Heart right ventricle (tissue), 16 donors: Measurements from ENCODE around the gene PDE11A. TPM values are rescaled to one million over a fixed set of nuclear protein-coding genes. Genes with fewer than 3 reads are reported as not detected.

Experiments used
- ATAC-seq, 8 donors: fragments of 200-7000 bp; cut with Tn5 transposase; one replicate each; pipeline ENCODE4 v1.9.1; 2020; ENCODE audit warnings: mild to moderate bottlenecking in 8 of 8, moderate library complexity in 8 of 8, moderate number of reproducible peaks in 1 of 8
- DNase-seq, 2 donors: peaks; one replicate each; pipeline ENCODE4 v3.0.0-alpha.2; 2020
- H3K27ac ChIP-seq, 10 donors: fragments of 200-600 bp; sonication (generic) in 2 of 10; one replicate each; pipeline versions ENCODE4 v1.5.0 to v1.8.0; 2020 to 2022; ENCODE audit warnings: mild to moderate bottlenecking in 3 of 10
- H3K27me3 ChIP-seq, 7 donors: fragments of 200-600 bp; one replicate each; pipeline ENCODE4 v1.8.0; 2021 to 2022; ENCODE audit warnings: mild to moderate bottlenecking in 2 of 7
- H3K36me3 ChIP-seq, 9 donors: fragments of 200-600 bp; sonication (generic) in 1 of 9; one replicate each; pipeline versions ENCODE4 v1.5.0 to v1.8.0; 2020 to 2022; ENCODE audit warnings: mild to moderate bottlenecking in 2 of 9
- H3K4me1 ChIP-seq, 9 donors: fragments of 200-600 bp; sonication (generic) in 1 of 9; one replicate each; pipeline versions ENCODE4 v1.5.0 to v1.8.0; 2020 to 2022; ENCODE audit warnings: mild to moderate bottlenecking in 4 of 9
- H3K4me3 ChIP-seq, 10 donors: fragments of 200-600 bp; sonication (generic) in 2 of 10; one replicate each; pipeline versions ENCODE4 v1.5.0 to v1.8.0; 2020 to 2022; ENCODE audit warnings: mild to moderate bottlenecking in 7 of 10, moderate library complexity in 2 of 10
- H3K9me3 ChIP-seq, 11 donors: fragments of 200-600 bp in 10 of 11; sonication (generic) in 2 of 11; one replicate each; pipeline versions ENCODE4 v1.5.0 to v1.8.0; 2013 to 2022; ENCODE audit warnings: mild to moderate bottlenecking in 2 of 11, control low read depth in 1 of 11, moderate library complexity in 1 of 11
- WGBS, 2 donors: extraction: QIAGEN DNeasy Blood & Tissue Kit; methylation state at CpG; one replicate each; pipeline ENCODE4 v1.1.7; 2013; ENCODE audit warnings: inconsistent platforms in 1 of 2; 5-methylcytosine and 5-hydroxymethylcytosine counted together
- intact Hi-C, 10 donors: fragments of 100-400 bp; cut with DNase I; formaldehyde crosslinking; loops; one replicate each; pipeline versions ENCODE4 v1.11.1 to v1.14.2; 2022
- polyA plus RNA-seq, 2 donors: library from polyadenylated mRNA; stranded (reverse); fragments of 200-250 nt; gene quantifications; one replicate each; pipeline ENCODE4 v1.2.3, GENCODE V29; 2013
- total RNA-seq, 10 donors: library from RNA; stranded (reverse); fragmentation: NEBNext Ultra II Directional in 3 of 10; extraction: Animal tissue kit (Norgen Biotek cat#: 25700) in 3 of 10; gene quantifications; one replicate each; pipeline versions ENCODE4 v1.2.1 to v1.2.4, GENCODE V29; 2021 to 2023
- TF ChIP-seq, protein P1 (sequence below), 9 donors: fragments of 200-600 bp; sonication (generic) in 2 of 9; IDR thresholded peaks; one replicate each; pipeline versions ENCODE4 v1.5.0 to v1.8.0; 2021 to 2022; ENCODE audit warnings: antibody characterized with exemption in 9 of 9, mild to moderate bottlenecking in 5 of 9, moderate library complexity in 1 of 9
- donor health status: Arrhythmogenic right ventricular cardiomyopathy.
- donor health status: ischemic (EF 13 %, LVEDD 7.1; RV severe dilation, severe dysfunction).
- donor health status: healthy with polysubstance abuse.
- donor health status: DM: no; HTN: yes; CAD: no.
- donor health status: DM: no; HTN: no; CAD: no.
- donor health status: ischemic (EF 25% LVEDD 6.9; RV normal size, moderate dysfunction).
- donor health status: ischemic (EF 25% LVEDD 5.7; RV mildly dilated, moderate dysfunction).
- donor health status: healthy.
- donor health status: DM: yes; HTN: yes; CAD: no.
- donor health status: Ischemic cardiomyopathy.
- donor health status: ischemic (EF 35%, LVEDD 5.7; RV mildly dilated, moderate dysfunction).
- donor health status: nonischemic (EF 11% LVEDD 7.7; RV severe dilation, severe dysfunction).
- donor health status: DM: yes; HTN: yes; CAD: no.
- donor health status: PGD.
- donor health status: ischemic (EF 29% LVEDD 5.4; RV normal size, mild dysfunction).
- donor health status: nonischemic (EF 23%, LVEDD 6.1; RV moderate dilation, normal function).

PDE11A gene
- total and polyA plus RNA-seq, 12 donors: 0.12 to 6.4 (median 1.1) TPM

GRCh38 chr2:177998996-177999395 lies 73.6 kb downstream of the PDE11A start:
- ATAC-seq (no peak), DNase-seq (no peak)
- H3K36me3 ChIP-seq: no peaks in the 10 kb centered on the region
- TF ChIP-seq, protein P1, sequence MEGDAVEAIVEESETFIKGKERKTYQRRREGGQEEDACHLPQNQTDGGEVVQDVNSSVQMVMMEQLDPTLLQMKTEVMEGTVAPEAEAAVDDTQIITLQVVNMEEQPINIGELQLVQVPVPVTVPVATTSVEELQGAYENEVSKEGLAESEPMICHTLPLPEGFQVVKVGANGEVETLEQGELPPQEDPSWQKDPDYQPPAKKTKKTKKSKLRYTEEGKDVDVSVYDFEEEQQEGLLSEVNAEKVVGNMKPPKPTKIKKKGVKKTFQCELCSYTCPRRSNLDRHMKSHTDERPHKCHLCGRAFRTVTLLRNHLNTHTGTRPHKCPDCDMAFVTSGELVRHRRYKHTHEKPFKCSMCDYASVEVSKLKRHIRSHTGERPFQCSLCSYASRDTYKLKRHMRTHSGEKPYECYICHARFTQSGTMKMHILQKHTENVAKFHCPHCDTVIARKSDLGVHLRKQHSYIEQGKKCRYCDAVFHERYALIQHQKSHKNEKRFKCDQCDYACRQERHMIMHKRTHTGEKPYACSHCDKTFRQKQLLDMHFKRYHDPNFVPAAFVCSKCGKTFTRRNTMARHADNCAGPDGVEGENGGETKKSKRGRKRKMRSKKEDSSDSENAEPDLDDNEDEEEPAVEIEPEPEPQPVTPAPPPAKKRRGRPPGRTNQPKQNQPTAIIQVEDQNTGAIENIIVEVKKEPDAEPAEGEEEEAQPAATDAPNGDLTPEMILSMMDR (IDR thresholded peaks at IDR 0.05): no peak
- H3K27ac ChIP-seq: no peak overlapping the region
- H3K4me1 ChIP-seq: no peaks in the 10 kb centered on the region
- peaks cover 0 to 5% (median 0%) of the 10 kb centered on the region in 7 donors for H3K27me3 ChIP-seq
- intact Hi-C loops: no loop called here
- 45 to 48% methylated on average over 4 of the region's 4 CpGs for WGBS, 2 donors
- H3K9me3 ChIP-seq: no peaks in the 10 kb centered on the region
- no peak overlapping the region for H3K4me3 ChIP-seq

GRCh38 chr2:177998006-177998405 lies 74.6 kb downstream of the PDE11A start:
- ATAC-seq (no peak), DNase-seq (no peak)
- H3K9me3 ChIP-seq: no peaks in the 10 kb centered on the region
- intact Hi-C loops: no loop called here
- H3K36me3 ChIP-seq: no peaks in the 10 kb centered on the region
- no peak overlapping the region for H3K27ac ChIP-seq
- H3K4me3 ChIP-seq: no peak overlapping the region
- no peaks in the 10 kb centered on the region for H3K27me3 ChIP-seq
- 55 to 62% methylated on average over 2 of the region's 2 CpGs for WGBS, 2 donors
- H3K4me1 ChIP-seq: no peaks in the 10 kb centered on the region
- TF ChIP-seq, protein P1 (IDR thresholded peaks at IDR 0.05): no peak

- no peaks in the 10 kb centered on the region for H3K4me1 ChIP-seq
- H3K36me3 ChIP-seq: no peaks in the 10 kb centered on the region
- no peak for ATAC-seq
- no peaks in the 10 kb centered on the region for H3K9me3 ChIP-seq
- 80 to 81% methylated on average over 2 of the region's 2 CpGs for WGBS, 2 donors
- no peak overlapping the region for H3K27ac ChIP-seq
- intact Hi-C loops: no loop called here
- no peak overlapping the region for H3K4me3 ChIP-seq
- no peak for DNase-seq
- TF ChIP-seq, protein P1 (IDR thresholded peaks at IDR 0.05): no peak
- H3K27me3 ChIP-seq: no peaks in the 10 kb centered on the region
These were observed 79.6 kb downstream of the PDE11A start for GRCh38 chr2:177992992-177993391.

DNA sequence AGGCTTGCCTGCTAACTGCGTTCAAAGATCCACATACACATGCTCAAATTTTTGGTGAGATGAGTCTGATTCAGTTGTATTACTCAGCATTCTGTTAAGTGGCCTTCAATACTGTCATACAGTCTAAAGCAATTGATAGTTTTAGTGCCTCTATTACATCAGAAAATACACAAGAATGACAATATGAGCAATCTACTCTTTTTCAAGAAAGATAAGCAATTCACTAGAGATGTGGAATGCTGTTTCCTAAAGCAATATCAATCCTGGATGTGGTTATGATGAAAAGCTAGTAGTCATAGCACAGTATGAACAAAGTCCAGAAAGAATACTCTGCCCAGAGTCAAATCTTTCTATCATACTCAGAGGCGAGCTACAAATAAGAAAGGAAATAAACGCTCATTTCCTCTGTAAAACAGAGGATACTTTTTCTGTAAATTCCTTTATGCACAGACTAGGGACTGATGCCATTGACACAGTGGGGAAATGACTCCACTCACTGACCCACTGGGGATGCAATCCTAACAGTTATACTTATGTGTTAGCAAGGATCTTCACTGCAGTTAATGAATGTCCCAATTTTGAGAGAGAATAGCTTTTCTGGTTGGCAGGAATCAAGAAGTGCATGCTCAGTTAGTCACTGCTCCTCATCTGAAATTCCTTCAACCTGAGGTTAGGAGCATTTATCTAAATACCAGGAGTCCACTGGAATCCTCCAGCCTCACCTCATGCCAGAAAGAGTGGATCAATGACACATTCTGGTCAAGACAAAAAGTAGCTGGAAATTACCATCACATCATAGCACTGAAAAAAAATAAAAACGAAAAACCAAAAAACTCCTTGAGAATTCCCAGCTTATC lies 83.3 kb downstream of the PDE11A start:
- H3K4me1 ChIP-seq: no peaks in the 10 kb centered on the region
- intact Hi-C loops: no loop called here
- no peak overlapping the region for H3K27ac ChIP-seq
- no peaks in the 10 kb centered on the region for H3K27me3 ChIP-seq
- H3K9me3 ChIP-seq: no peaks in the 10 kb centered on the region
- no peak for ATAC-seq
- no peak overlapping the region for H3K4me3 ChIP-seq
- no peaks in the 10 kb centered on the region for H3K36me3 ChIP-seq
- TF ChIP-seq, protein P1 (IDR thresholded peaks at IDR 0.05): no peak
- WGBS, 2 donors: 61 to 75% methylated on average over 4 of the region's 4 CpGs
- DNase-seq: no peak
